Common myeloid progenitor, CD34-positive (primary cell): Measurements from ENCODE around the gene LHFPL6.

Source experiments
- CTCF ChIA-PET: fragments of 350-600 bp; sonication (Branson Sonifier 250); formaldehyde crosslinking; loops from one replicate; lab custom pipeline; 2021; ENCODE audit warnings: antibody characterized with exemption; lab: Charles Lee
- POLR2A ChIA-PET: fragments of 350-600 bp; sonication (Branson Sonifier 250); formaldehyde crosslinking; loops from one replicate; lab custom pipeline; 2021; ENCODE audit warnings: antibody characterized with exemption; lab: Charles Lee
- DNase-seq, 3 donors: peaks; one replicate each; pipeline versions ENCODE4 v3.0.0 to v3.0.0-alpha.2; 2013
- H3K27ac ChIP-seq, 2 experiments: 1 replicate in 1 of 2; 2 replicates in 1 of 2; pipeline ENCODE4 v1.7.0; 2013; ENCODE audit warnings: inconsistent platforms in 2 of 2, low read length in 2 of 2, mild to moderate bottlenecking in 2 of 2, low read depth in 1 of 2, moderate library complexity in 1 of 2; ENCODE audit not compliant: severe bottlenecking in 2 of 2, insufficient read depth in 1 of 2, poor library complexity in 1 of 2
- H3K27me3 ChIP-seq, 5 experiments: replicated peaks in 2 of 5; 1 replicate in 3 of 5; 2 replicates in 2 of 5; pipeline versions ENCODE4 v1.6.1 to v1.7.0; 2013; ENCODE audit warnings: low read length in 4 of 5, mild to moderate bottlenecking in 2 of 5, moderate library complexity in 2 of 5, inconsistent platforms in 1 of 5; ENCODE audit not compliant: insufficient read depth in 5 of 5, control insufficient read depth in 4 of 5
- H3K36me3 ChIP-seq, 4 experiments: 1 replicate in 2 of 4; 2 replicates in 2 of 4; pipeline versions ENCODE4 v1.6.1 to v1.7.0; 2013; ENCODE audit warnings: low read length in 3 of 4, control low read depth in 1 of 4, mild to moderate bottlenecking in 1 of 4; ENCODE audit not compliant: control insufficient read depth in 4 of 4, insufficient read depth in 4 of 4
- H3K4me1 ChIP-seq, 4 experiments: 1 replicate in 3 of 4; 2 replicates in 1 of 4; pipeline versions ENCODE4 v1.6.1 to v1.7.1; 2013; ENCODE audit warnings: low read length in 3 of 4, mild to moderate bottlenecking in 3 of 4, control low read depth in 1 of 4, inconsistent platforms in 1 of 4, moderate library complexity in 1 of 4; ENCODE audit not compliant: control insufficient read depth in 4 of 4, insufficient read depth in 4 of 4; ENCODE audit errors: control extremely low read depth in 1 of 4
- H3K4me3 ChIP-seq, 7 experiments: 1 replicate in 4 of 7; 2 replicates in 3 of 7; pipeline versions ENCODE4 v1.5.1 to v1.7.0; 2013; ENCODE audit warnings: mild to moderate bottlenecking in 7 of 7, low read length in 6 of 7, moderate library complexity in 6 of 7, inconsistent platforms in 2 of 7, low read depth in 2 of 7, control low read depth in 1 of 7; ENCODE audit not compliant: insufficient read depth in 4 of 7, control insufficient read depth in 1 of 7; ENCODE audit errors: extremely low read depth in 1 of 7
- H3K9me3 ChIP-seq, 5 experiments: 1 replicate in 4 of 5; 2 replicates in 1 of 5; pipeline versions ENCODE4 v1.6.1 to v1.7.1; 2013; ENCODE audit warnings: low read length in 4 of 5, mild to moderate bottlenecking in 2 of 5, inconsistent platforms in 1 of 5, low read depth in 1 of 5, moderate library complexity in 1 of 5; ENCODE audit not compliant: control insufficient read depth in 4 of 5, insufficient read depth in 2 of 5; ENCODE audit errors: control extremely low read depth in 1 of 5
- WGBS: methylation state at CpG from one replicate; pipeline ENCODE4 v1.1.5; 2013; ENCODE audit not compliant: insufficient coverage; 5-methylcytosine and 5-hydroxymethylcytosine counted together

Gene LHFPL6

GRCh38 chr13:39530916-39531315 is 72.1 kb downstream of the LHFPL6 start:
- no peak overlapping the region for H3K27ac ChIP-seq
- ChIA-PET POLR2A (interaction anchor here (0.6 kb wide), 1 partner anchor 44 kb away, joined by 4 read pairs; no protein-coding TSS in a partner anchor), CTCF (no interaction called here)
- no peaks in the 10 kb centered on the region for H3K27me3 ChIP-seq
- H3K36me3 ChIP-seq, result no peaks in the 10 kb centered on the region
- no peak overlapping the region for H3K4me3 ChIP-seq
- DNase-seq, result no peak
- WGBS, result 100% methylated on average over 1 of the region's 3 CpGs
- H3K4me1 ChIP-seq, result no peaks in the 10 kb centered on the region
- H3K9me3 ChIP-seq, result no peaks in the 10 kb centered on the region

- POLR2A ChIA-PET, result interaction anchor here (0.6 to 0.7 kb wide), 2 partner anchors 34 to 1715 kb away, joined by 3 to 5 read pairs; no protein-coding TSS in a partner anchor
- DNase-seq, result no peak
- CTCF ChIA-PET, result no interaction called here
- Histone ChIP-seq H3K27ac (no peak overlapping the region), H3K4me1 (no peaks in the 10 kb centered on the region), H3K36me3 (no peaks in the 10 kb centered on the region), H3K4me3 (no peak overlapping the region), H3K9me3 (no peaks in the 10 kb centered on the region), H3K27me3 (no peaks in the 10 kb centered on the region)
- WGBS, result 90% methylated on average over 2 of the region's 3 CpGs
These were observed 74.4 kb downstream of the LHFPL6 start for GRCh38 chr13:39528661-39528980.

GRCh38 chr13:39527961-39528660 is 74.9 kb downstream of the LHFPL6 start:
- Histone ChIP-seq H3K36me3 (no peaks in the 10 kb centered on the region), H3K9me3 (no peaks in the 10 kb centered on the region), H3K4me3 (no peak overlapping the region), H3K27ac (no peak overlapping the region), H3K27me3 (no peaks in the 10 kb centered on the region), H3K4me1 (no peaks in the 10 kb centered on the region)
- WGBS, result 100% methylated on average over 2 of the region's 5 CpGs
- no peak for DNase-seq
- ChIA-PET POLR2A (interaction anchor here (0.6 to 0.7 kb wide), 2 partner anchors 33 to 1716 kb away, joined by 3 to 5 read pairs; no protein-coding TSS in a partner anchor), CTCF (no interaction called here)

- no peaks in the 10 kb centered on the region for H3K36me3 ChIP-seq
- H3K27me3 ChIP-seq, result no peaks in the 10 kb centered on the region
- no peaks in the 10 kb centered on the region for H3K9me3 ChIP-seq
- 100% methylated on average over 3 of the region's 3 CpGs for WGBS
- ChIA-PET POLR2A (no interaction called here), CTCF (no interaction called here)
- no peaks in the 10 kb centered on the region for H3K4me1 ChIP-seq
- no peak overlapping the region for H3K27ac ChIP-seq
- no peak overlapping the region for H3K4me3 ChIP-seq
- DNase-seq, result no peak
These were observed 75.7 kb downstream of the LHFPL6 start for GRCh38 chr13:39527301-39527700.

DNA sequence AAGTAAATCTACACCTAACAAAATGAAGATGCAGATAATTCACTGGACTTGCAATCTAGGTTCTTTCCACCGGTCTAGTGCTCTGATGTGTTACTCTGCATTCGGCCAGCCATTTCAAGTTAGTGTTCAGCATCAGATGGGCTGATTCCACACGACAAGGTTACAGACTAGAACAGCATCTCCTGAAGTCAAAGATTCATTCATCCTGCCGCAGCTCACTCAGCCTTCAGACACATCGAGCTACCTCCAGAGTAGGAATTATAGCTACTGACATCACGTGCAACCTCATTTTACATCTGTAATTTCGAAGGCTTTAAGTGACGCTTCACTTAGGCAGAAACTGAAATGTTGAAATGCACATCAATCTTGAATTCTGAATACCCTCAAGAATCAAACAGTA is 76.5 kb downstream of the LHFPL6 start:
- CTCF ChIA-PET, result no interaction called here
- no peaks in the 10 kb centered on the region for H3K4me1 ChIP-seq

DNA sequence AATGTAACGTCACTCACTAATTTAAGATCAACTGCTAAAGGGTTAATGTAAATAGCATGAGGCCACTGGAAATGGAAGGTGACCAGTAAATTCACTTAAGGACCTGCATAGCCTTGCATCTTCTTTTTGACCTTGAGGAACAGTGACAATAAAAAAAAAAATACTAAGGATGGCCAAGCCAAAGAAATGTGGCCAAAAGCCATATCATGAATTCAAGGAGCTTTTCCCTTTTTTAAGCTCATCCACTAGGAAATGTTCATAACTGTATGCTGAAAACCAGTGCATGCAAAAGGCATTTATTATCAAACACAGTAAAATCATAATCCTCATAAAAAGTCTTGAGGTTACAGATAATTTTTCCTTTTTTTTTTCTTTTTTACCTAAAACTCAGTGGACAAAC is 77.5 kb downstream of the LHFPL6 start:
- Histone ChIP-seq H3K27ac (no peak overlapping the region), H3K4me1 (no peaks in the 10 kb centered on the region), H3K9me3 (no peaks in the 10 kb centered on the region), H3K27me3 (no peaks in the 10 kb centered on the region), H3K4me3 (no peak overlapping the region), H3K36me3 (no peaks in the 10 kb centered on the region)
- no peak for DNase-seq
- no CpG with 5 or more reads among the region's 1 CpG for WGBS
- CTCF ChIA-PET, result interaction anchor here (0.6 to 0.7 kb wide), 2 partner anchors 89 to 209 kb away, joined by 3 read pairs; no protein-coding TSS in a partner anchor
- POLR2A ChIA-PET, result no interaction called here

More for the DNA sequence above, 76.5 kb downstream of the LHFPL6 start:
- H3K27me3 ChIP-seq, result no peaks in the 10 kb centered on the region
- H3K4me3 ChIP-seq, result no peak overlapping the region
- no peak overlapping the region for H3K27ac ChIP-seq
- POLR2A ChIA-PET, result no interaction called here
- H3K9me3 ChIP-seq, result no peaks in the 10 kb centered on the region
- no peak for DNase-seq
- no peaks in the 10 kb centered on the region for H3K36me3 ChIP-seq
- WGBS, result 93% methylated on average over 8 of the region's 8 CpGs

DNA sequence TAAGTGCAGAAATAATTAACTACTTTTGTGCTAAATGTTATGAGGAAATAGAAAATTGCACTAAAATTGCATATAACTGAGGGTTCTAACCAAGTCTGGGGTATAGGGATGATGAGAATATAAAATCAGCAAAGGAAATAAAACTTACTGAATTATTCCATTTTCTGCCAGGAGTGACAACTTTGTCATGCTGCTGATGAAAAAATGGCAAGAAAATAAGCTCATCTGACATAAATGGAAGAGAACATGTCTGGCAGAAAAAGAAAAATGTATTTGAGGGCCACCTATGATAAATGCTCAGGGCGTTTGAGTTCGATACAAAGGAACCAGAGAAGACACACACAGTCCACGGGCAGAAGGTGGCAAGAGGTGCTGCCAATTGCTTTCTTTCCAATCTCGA is 78.2 kb downstream of the LHFPL6 start:
- H3K27ac ChIP-seq, result no peak overlapping the region
- no peak for DNase-seq
- CTCF ChIA-PET, result no interaction called here
- H3K27me3 ChIP-seq, result no peaks in the 10 kb centered on the region
- no peaks in the 10 kb centered on the region for H3K36me3 ChIP-seq
- no peaks in the 10 kb centered on the region for H3K4me1 ChIP-seq
- H3K9me3 ChIP-seq, result no peaks in the 10 kb centered on the region
- POLR2A ChIA-PET, result no interaction called here
- 96% methylated on average over 4 of the region's 4 CpGs for WGBS
- H3K4me3 ChIP-seq, result no peak overlapping the region
